ENCODE data around the gene MTRF1. TPM values are rescaled to one million over a fixed set of nuclear protein-coding genes. Genes with fewer than 3 reads are reported as not detected.

MTRF1 gene
- total RNA-seq, 1 donor from 2014 or later, result 13.7 TPM

GRCh38 chr13:41216160-41216559 lies 47.2 kb downstream of the MTRF1 start:
- intact Hi-C loops (cut with DNase I), result no loop called here
- H3K4me3 ChIP-seq, result no peak overlapping the region
- H3K27me3 ChIP-seq (ENCODE audit: low read depth), result no peaks in the 10 kb centered on the region
- no peak for TF ChIP-seq CTCF (IDR thresholded peaks at IDR 0.05)
- H3K27ac ChIP-seq, result no peak overlapping the region
- H3K4me1 ChIP-seq, result no peaks in the 10 kb centered on the region
- H3K9me3 ChIP-seq, result peaks cover 2% of the 10 kb centered on the region
- ATAC-seq (no peak), DNase-seq (no peak)
- no peaks in the 10 kb centered on the region for H3K36me3 ChIP-seq

GRCh38 chr13:41213919-41214318 lies 49.5 kb downstream of the MTRF1 start:
- Histone ChIP-seq H3K27ac (no peak overlapping the region), H3K4me1 (no peaks in the 10 kb centered on the region), H3K4me3 (no peak overlapping the region), H3K36me3 (no peaks in the 10 kb centered on the region), H3K27me3 (ENCODE audit: low read depth) (no peaks in the 10 kb centered on the region), H3K9me3 (peaks cover 7% of the 10 kb centered on the region)
- TF ChIP-seq CTCF (IDR thresholded peaks at IDR 0.05), result no peak
- no peak for DNase-seq
- intact Hi-C loops (cut with DNase I), result no loop called here
- no peak for ATAC-seq

GRCh38 chr13:41213316-41213715 lies 50.1 kb downstream of the MTRF1 start:
- H3K4me3 ChIP-seq, result no peak overlapping the region
- DNase-seq (no peak), ATAC-seq (no peak)

GRCh38 chr13:41212881-41213280 lies 50.5 kb downstream of the MTRF1 start:
- intact Hi-C loops (cut with DNase I), result no loop called here
- no peaks in the 10 kb centered on the region for H3K27me3 ChIP-seq (ENCODE audit: low read depth)
- TF ChIP-seq CTCF (IDR thresholded peaks at IDR 0.05), result no peak
- ATAC-seq, result no peak
- H3K4me1 ChIP-seq, result no peaks in the 10 kb centered on the region
- H3K27ac ChIP-seq, result no peak overlapping the region
- no peaks in the 10 kb centered on the region for H3K36me3 ChIP-seq
- peaks cover 16% of the 10 kb centered on the region for H3K9me3 ChIP-seq
- DNase-seq, result no peak
- H3K4me3 ChIP-seq, result no peak overlapping the region

More at GRCh38 chr13:41213316-41213715, 50.1 kb downstream of the MTRF1 start:
- no peak for TF ChIP-seq CTCF (IDR thresholded peaks at IDR 0.05)
- intact Hi-C loops (cut with DNase I), result no loop called here
- Histone ChIP-seq H3K9me3 (peaks cover 13% of the 10 kb centered on the region), H3K4me1 (no peaks in the 10 kb centered on the region), H3K27me3 (ENCODE audit: low read depth) (no peaks in the 10 kb centered on the region), H3K27ac (no peak overlapping the region), H3K36me3 (no peaks in the 10 kb centered on the region)

GRCh38 chr13:41211062-41211461 lies 52.3 kb downstream of the MTRF1 start:
- ATAC-seq, result no peak
- no peaks in the 10 kb centered on the region for H3K27me3 ChIP-seq (ENCODE audit: low read depth)
- H3K9me3 ChIP-seq, result peaks cover 16% of the 10 kb centered on the region
- H3K27ac ChIP-seq, result no peak overlapping the region
- no peak overlapping the region for H3K4me3 ChIP-seq
- H3K36me3 ChIP-seq, result no peaks in the 10 kb centered on the region
- DNase-seq, result no peak
- H3K4me1 ChIP-seq, result no peaks in the 10 kb centered on the region
- intact Hi-C loops (cut with DNase I), result no loop called here
- TF ChIP-seq CTCF (IDR thresholded peaks at IDR 0.05), result no peak

GRCh38 chr13:41206467-41206866 lies 56.9 kb downstream of the MTRF1 start:
- Histone ChIP-seq H3K9me3 (peaks cover 16% of the 10 kb centered on the region), H3K27me3 (ENCODE audit: low read depth) (no peaks in the 10 kb centered on the region), H3K4me1 (no peaks in the 10 kb centered on the region), H3K4me3 (no peak overlapping the region), H3K27ac (no peak overlapping the region), H3K36me3 (no peaks in the 10 kb centered on the region)
- intact Hi-C loops (cut with DNase I), result no loop called here
- ATAC-seq (no peak), DNase-seq (no peak)
- no peak for TF ChIP-seq CTCF (IDR thresholded peaks at IDR 0.05)

All from lower lobe of right lung (tissue), 2 donors.